Measurements from ENCODE around the gene GLIPR1L2. TPM values are rescaled to one million over a fixed set of nuclear protein-coding genes. Genes with fewer than 3 reads are reported as not detected.
"Not testable (repeated sequence)": the region's sequence is repeated elsewhere in the genome, so short reads cannot be mapped to it uniquely, and the experiment has no call there.

GLIPR1L2 gene
- total RNA-seq, 3 donors from 2014 or later, result 0.80 to 6.3 (median 2.3) TPM

DNA sequence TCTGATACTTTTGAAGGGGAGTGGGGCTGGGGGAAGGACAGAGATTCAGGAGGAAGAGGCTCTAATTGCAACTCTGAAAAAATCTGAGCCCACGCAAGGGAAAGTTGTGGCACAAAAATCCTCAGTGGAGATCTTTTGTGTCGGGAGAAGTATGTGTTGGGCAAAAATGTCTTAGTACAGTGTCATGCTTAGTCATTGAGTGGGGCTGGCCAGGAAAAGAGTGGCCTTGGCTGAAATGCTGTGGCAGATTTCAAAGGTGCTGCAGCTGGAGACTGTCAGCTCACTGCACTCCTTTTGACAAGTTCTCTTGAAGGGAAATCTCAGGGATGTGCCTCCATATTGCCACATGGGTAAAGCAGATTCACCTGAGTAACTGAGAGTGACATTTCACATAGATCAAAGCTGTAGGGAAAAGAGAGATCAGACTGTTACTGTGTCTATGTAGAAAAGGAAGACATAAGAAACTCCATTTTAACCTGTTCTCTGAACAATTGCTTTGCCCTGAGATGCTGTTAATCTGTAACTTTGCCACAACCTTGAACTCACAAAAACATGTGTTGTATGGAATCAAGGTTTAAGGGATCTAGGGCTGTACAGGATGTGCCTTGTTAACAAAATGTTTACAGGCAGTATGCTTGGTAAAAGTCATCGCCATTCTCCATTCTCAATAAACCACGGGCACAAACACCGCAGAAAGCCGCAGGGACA lies 53.7 kb downstream of the GLIPR1L2 start:
- intact Hi-C loops (cut with DNase I; ENCODE audit: low total_unique reads), result no loop called here
- TF ChIP-seq POLR2A (IDR thresholded peaks at IDR 0.05) (no peak), POLR2AphosphoS5 (IDR thresholded peaks at IDR 0.05) (no peak)
- TF ChIP-seq, protein P1, sequence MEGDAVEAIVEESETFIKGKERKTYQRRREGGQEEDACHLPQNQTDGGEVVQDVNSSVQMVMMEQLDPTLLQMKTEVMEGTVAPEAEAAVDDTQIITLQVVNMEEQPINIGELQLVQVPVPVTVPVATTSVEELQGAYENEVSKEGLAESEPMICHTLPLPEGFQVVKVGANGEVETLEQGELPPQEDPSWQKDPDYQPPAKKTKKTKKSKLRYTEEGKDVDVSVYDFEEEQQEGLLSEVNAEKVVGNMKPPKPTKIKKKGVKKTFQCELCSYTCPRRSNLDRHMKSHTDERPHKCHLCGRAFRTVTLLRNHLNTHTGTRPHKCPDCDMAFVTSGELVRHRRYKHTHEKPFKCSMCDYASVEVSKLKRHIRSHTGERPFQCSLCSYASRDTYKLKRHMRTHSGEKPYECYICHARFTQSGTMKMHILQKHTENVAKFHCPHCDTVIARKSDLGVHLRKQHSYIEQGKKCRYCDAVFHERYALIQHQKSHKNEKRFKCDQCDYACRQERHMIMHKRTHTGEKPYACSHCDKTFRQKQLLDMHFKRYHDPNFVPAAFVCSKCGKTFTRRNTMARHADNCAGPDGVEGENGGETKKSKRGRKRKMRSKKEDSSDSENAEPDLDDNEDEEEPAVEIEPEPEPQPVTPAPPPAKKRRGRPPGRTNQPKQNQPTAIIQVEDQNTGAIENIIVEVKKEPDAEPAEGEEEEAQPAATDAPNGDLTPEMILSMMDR (IDR thresholded peaks at IDR 0.05), result no peak
- no peak overlapping the region for H3K4me3 ChIP-seq
- H3K27ac ChIP-seq, result no peak overlapping the region
- no peaks in the 10 kb centered on the region for H3K4me1 ChIP-seq
- H3K27me3 ChIP-seq, result no peaks in the 10 kb centered on the region
- DNase-seq (ENCODE audit: low spot score in 2 of 2), result no peak
- H3K36me3 ChIP-seq, result no peaks in the 10 kb centered on the region
- H3K9me3 ChIP-seq, result peaks cover 0 to 11% of the 10 kb centered on the region in 2 donors

DNA sequence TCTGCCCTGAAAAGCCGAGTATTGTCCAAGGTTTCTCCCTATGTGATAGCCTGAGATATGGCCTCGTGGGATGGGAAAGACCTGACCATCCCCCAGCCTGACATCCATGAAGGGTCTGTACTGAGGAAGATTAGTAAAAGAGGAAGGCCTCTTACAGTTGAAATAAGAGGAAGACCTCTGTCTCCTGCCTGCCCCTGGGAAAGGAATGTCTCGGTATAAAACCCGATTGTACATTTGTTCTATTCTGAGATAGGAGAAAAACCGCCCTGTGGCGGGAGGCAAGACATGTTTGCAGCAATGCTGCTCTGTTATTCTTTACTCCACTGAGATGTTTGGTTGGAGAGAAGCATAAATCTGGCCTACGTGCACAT lies 54.2 kb downstream of the GLIPR1L2 start:
- H3K27ac ChIP-seq; H3K4me3 ChIP-seq; DNase-seq (ENCODE audit: low spot score in 2 of 2); H3K36me3 ChIP-seq; H3K27me3 ChIP-seq; intact Hi-C loops (cut with DNase I; ENCODE audit: low total_unique reads); H3K4me1 ChIP-seq: not testable (repeated sequence)
- H3K9me3 ChIP-seq, result peaks cover 0 to 11% of the 10 kb centered on the region in 2 donors

DNA sequence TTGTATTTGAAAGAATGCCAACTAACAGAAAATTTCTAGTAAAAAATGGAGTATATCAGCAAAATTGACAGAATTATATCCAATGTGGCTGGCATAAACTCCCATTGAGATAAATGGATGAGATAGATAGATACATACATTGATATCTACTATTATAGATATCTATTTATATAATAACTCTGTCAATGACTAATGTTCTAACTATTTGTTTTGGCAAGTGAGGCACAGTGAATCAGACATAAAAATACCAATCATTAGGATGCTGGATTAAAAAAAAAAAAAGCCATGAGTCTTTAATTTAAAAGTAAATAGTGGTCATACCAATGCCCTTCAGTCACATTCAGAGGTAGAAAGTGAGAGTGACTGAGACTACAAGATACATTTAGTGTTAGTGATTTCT lies 56.0 kb downstream of the GLIPR1L2 start:
- H3K27me3 ChIP-seq, result no peaks in the 10 kb centered on the region
- H3K9me3 ChIP-seq, result peaks cover 0 to under 1% of the 10 kb centered on the region in 2 donors
- H3K4me3 ChIP-seq, result no peak overlapping the region
- intact Hi-C loops (cut with DNase I; ENCODE audit: low total_unique reads), result no loop called here
- no peaks in the 10 kb centered on the region for H3K36me3 ChIP-seq
- DNase-seq (ENCODE audit: low spot score in 2 of 2), result no peak
- no peak overlapping the region for H3K27ac ChIP-seq
- no peaks in the 10 kb centered on the region for H3K4me1 ChIP-seq
- no peak for TF ChIP-seq POLR2AphosphoS5 (IDR thresholded peaks at IDR 0.05)

DNA sequence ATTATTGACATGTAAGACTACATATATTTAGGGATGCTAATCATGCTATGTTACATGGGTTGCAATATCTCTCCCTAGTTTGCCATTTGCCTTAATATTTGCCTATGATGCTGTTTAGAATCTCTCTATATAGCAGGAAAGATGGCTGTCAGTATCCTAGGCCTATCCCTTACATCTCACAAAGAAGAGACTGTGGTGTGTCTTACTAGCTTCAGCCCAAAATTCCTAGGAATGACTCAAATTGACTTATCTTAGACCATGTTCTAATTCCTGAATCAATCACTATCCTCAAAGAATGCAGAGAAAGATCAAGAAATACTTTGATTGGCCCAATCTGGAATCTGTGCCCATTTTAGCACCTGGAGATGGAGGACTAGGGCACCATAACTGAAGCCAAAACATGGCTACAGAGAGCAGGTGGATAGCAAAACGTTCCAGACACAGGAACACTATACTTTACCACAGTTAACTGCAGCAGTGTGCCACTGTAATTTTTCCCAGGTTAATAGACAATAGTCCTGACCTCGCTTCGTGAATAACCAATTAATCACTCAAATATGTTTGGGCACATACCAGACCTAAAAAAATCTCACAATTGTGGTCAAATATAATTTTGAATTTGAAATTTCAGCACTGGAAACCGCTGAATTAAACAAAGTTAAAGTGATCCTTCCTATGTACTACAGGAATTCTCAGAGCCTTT lies 57.0 kb downstream of the GLIPR1L2 start:
- TF ChIP-seq POLR2A (IDR thresholded peaks at IDR 0.05), result no peak
- TF ChIP-seq, protein P1 (IDR thresholded peaks at IDR 0.05), result no peak
- TF ChIP-seq POLR2AphosphoS5 (IDR thresholded peaks at IDR 0.05), result no peak
- no peaks in the 10 kb centered on the region for H3K27me3 ChIP-seq

DNA sequence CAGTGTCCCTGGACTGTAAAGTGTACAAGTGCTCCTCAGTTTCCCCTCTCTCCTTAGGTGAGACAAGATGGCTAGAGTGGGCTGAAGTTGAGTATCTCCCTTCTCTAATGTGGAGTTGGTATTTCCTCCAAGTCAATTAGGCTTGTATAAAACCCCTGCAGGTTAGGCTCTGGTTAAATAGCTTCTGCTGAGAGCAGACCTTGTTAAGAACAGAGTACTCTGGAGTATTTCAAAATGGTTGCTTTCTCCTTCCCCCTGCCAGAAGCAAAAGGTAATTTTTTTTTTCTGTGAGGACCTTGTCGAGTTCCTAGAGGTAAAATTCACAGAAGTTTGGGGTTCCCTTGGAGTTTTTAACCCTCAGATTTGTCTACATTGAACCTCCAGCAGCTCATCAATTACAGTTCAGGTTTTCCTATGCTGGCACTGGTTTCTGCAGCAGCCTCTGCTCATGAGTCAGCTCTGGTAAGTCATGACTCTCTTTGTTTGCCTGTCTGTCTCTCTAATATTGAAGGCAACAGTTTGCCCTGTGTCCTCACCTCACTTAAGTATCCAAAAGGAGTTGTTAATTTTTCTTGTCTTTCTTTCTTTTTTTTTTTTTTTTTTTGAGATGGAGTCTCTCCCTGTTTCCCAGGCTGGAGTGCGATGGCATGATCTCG lies 61.9 kb downstream of the GLIPR1L2 start:
- intact Hi-C loops (cut with DNase I; ENCODE audit: low total_unique reads), result no loop called here

More for the DNA sequence above, 57.0 kb downstream of the GLIPR1L2 start:
- no peaks in the 10 kb centered on the region for H3K4me1 ChIP-seq
- no peaks in the 10 kb centered on the region for H3K9me3 ChIP-seq
- intact Hi-C loops (cut with DNase I; ENCODE audit: low total_unique reads), result no loop called here
- no peak overlapping the region for H3K27ac ChIP-seq
- H3K4me3 ChIP-seq, result no peak overlapping the region
- no peak for DNase-seq (ENCODE audit: low spot score in 2 of 2)
- no peaks in the 10 kb centered on the region for H3K36me3 ChIP-seq

More for the DNA sequence above, 61.9 kb downstream of the GLIPR1L2 start:
- no peak overlapping the region for H3K27ac ChIP-seq
- H3K9me3 ChIP-seq, result peaks cover 0 to 4% of the 10 kb centered on the region in 2 donors
- H3K4me1 ChIP-seq, result no peaks in the 10 kb centered on the region
- no peak overlapping the region for H3K4me3 ChIP-seq
- TF ChIP-seq POLR2A (IDR thresholded peaks at IDR 0.05) (no peak), POLR2AphosphoS5 (IDR thresholded peaks at IDR 0.05) (no peak)
- TF ChIP-seq, protein P1 (IDR thresholded peaks at IDR 0.05), result no peak
- DNase-seq (ENCODE audit: low spot score in 2 of 2), result no peak
- H3K36me3 ChIP-seq, result no peaks in the 10 kb centered on the region
- H3K27me3 ChIP-seq, result no peaks in the 10 kb centered on the region
